ENCODE measurements around the gene S100A3. TPM values are rescaled to one million over a fixed set of nuclear protein-coding genes. Genes with fewer than 3 reads are reported as not detected.

Gene S100A3
- total and polyA plus RNA-seq, 2 of the 13 experiments (the other 11 are each of a cell fraction or from before 2014, with no cell fraction given) = 2.5 to 4.5 TPM

DNA sequence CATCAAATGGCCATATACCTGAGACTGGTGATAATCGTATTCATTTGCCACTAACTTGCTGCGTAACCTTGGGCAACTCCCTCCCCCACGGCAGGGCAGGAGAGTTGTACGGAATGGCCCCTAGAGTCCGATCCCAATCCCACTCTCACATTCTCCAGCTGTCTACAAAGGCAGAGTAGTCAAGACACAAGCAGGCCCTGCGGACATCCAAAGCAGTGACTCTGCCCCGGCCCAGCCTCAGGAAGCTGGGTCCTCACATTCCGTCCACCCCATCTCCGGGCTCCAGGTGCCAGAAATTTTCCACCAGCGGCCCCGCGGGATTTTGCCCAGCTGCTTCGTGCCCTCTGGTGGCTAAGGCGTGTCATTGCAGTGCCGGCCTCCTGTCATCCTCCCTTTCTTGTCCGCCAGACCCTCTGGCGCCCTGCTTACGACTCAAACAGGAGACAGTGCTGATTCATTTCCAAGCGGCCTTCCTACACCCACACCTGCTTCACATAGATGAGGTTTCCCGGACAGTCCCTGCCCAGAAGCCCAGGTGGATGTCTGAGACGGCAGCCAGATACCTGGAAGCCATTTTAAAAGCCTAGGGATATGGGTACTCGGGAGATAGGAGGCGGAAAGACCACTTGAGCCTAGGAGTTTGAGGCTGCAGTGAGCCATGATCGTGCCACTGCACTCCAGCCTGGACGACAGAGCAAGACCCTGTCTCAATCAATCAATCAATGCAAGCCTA lies 19.5 kb upstream of the S100A3 start (continued):
- TF ChIP-seq, protein P1, sequence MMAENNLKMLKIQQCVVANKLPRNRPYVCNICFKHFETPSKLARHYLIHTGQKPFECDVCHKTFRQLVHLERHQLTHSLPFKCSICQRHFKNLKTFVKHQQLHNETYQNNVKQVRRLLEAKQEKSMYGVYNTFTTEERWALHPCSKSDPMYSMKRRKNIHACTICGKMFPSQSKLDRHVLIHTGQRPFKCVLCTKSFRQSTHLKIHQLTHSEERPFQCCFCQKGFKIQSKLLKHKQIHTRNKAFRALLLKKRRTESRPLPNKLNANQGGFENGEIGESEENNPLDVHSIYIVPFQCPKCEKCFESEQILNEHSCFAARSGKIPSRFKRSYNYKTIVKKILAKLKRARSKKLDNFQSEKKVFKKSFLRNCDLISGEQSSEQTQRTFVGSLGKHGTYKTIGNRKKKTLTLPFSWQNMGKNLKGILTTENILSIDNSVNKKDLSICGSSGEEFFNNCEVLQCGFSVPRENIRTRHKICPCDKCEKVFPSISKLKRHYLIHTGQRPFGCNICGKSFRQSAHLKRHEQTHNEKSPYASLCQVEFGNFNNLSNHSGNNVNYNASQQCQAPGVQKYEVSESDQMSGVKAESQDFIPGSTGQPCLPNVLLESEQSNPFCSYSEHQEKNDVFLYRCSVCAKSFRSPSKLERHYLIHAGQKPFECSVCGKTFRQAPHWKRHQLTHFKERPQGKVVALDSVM (CRISPR knock-in tag; IDR thresholded peaks at IDR 0.05) = 0 out of 2 replicates have a peak, but pooled peaks have one; percentile 35
- peak; percentile 67; the same call in 1 of the 2 replicates for TF ChIP-seq IRF2 (CRISPR knock-in tag; IDR thresholded peaks at IDR 0.05)
- no peak for TF ChIP-seq SMAD9 (CRISPR knock-in tag; IDR thresholded peaks at IDR 0.05)
- TF ChIP-seq ZNF224 (CRISPR knock-in tag; IDR thresholded peaks at IDR 0.05) = no peak
- TF ChIP-seq MTF1 (CRISPR knock-in tag; IDR thresholded peaks at IDR 0.05) = no peak
- 0 out of 2 replicates have a peak, but pooled peaks have one; percentile 35 for TF ChIP-seq ZFP1 (CRISPR knock-in tag; IDR thresholded peaks at IDR 0.05)
- TF ChIP-seq DNMT3B (CRISPR knock-in tag; conservative IDR thresholded peaks at IDR 0.05) = no peak
- no peak for TF ChIP-seq ZNF670 (CRISPR knock-in tag; IDR thresholded peaks at IDR 0.05; ENCODE audit: borderline replicate concordance)
- TF ChIP-seq MBNL3 (CRISPR knock-in tag; conservative IDR thresholded peaks at IDR 0.05) = no peak
- peak; percentile 52; the same call in 1 of the 2 replicates for TF ChIP-seq ZNF891 (CRISPR knock-in tag; IDR thresholded peaks at IDR 0.05)
- TF ChIP-seq GLI4 (CRISPR knock-in tag; IDR thresholded peaks at IDR 0.05; ENCODE audit: borderline replicate concordance) = no peak
- TF ChIP-seq, protein P2, sequence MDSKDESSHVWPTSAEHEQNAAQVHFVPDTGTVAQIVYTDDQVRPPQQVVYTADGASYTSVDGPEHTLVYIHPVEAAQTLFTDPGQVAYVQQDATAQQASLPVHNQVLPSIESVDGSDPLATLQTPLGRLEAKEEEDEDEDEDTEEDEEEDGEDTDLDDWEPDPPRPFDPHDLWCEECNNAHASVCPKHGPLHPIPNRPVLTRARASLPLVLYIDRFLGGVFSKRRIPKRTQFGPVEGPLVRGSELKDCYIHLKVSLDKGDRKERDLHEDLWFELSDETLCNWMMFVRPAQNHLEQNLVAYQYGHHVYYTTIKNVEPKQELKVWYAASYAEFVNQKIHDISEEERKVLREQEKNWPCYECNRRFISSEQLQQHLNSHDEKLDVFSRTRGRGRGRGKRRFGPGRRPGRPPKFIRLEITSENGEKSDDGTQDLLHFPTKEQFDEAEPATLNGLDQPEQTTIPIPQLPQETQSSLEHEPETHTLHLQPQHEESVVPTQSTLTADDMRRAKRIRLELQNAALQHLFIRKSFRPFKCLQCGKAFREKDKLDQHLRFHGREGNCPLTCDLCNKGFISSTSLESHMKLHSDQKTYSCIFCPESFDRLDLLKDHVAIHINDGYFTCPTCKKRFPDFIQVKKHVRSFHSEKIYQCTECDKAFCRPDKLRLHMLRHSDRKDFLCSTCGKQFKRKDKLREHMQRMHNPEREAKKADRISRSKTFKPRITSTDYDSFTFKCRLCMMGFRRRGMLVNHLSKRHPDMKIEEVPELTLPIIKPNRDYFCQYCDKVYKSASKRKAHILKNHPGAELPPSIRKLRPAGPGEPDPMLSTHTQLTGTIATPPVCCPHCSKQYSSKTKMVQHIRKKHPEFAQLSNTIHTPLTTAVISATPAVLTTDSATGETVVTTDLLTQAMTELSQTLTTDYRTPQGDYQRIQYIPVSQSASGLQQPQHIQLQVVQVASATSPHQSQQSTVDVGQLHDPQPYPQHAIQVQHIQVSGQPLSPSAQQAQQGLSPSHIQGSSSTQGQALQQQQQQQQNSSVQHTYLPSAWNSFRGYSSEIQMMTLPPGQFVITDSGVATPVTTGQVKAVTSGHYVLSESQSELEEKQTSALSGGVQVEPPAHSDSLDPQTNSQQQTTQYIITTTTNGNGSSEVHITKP (CRISPR knock-in tag; IDR thresholded peaks at IDR 0.05; ENCODE audit: low read depth) = no peak
- TF ChIP-seq, protein P3, sequence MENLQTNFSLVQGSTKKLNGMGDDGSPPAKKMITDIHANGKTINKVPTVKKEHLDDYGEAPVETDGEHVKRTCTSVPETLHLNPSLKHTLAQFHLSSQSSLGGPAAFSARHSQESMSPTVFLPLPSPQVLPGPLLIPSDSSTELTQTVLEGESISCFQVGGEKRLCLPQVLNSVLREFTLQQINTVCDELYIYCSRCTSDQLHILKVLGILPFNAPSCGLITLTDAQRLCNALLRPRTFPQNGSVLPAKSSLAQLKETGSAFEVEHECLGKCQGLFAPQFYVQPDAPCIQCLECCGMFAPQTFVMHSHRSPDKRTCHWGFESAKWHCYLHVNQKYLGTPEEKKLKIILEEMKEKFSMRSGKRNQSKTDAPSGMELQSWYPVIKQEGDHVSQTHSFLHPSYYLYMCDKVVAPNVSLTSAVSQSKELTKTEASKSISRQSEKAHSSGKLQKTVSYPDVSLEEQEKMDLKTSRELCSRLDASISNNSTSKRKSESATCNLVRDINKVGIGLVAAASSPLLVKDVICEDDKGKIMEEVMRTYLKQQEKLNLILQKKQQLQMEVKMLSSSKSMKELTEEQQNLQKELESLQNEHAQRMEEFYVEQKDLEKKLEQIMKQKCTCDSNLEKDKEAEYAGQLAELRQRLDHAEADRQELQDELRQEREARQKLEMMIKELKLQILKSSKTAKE (CRISPR knock-in tag; IDR thresholded peaks at IDR 0.05; ENCODE audit: borderline replicate concordance) = no peak
- TF ChIP-seq RFXANK (CRISPR knock-in tag; IDR thresholded peaks at IDR 0.05) = peak; percentile 56; the same call in 1 of the 2 replicates
- no peak for TF ChIP-seq ZFP82 (CRISPR knock-in tag; IDR thresholded peaks at IDR 0.05; ENCODE audit: borderline replicate concordance)
- TF ChIP-seq, protein P4, sequence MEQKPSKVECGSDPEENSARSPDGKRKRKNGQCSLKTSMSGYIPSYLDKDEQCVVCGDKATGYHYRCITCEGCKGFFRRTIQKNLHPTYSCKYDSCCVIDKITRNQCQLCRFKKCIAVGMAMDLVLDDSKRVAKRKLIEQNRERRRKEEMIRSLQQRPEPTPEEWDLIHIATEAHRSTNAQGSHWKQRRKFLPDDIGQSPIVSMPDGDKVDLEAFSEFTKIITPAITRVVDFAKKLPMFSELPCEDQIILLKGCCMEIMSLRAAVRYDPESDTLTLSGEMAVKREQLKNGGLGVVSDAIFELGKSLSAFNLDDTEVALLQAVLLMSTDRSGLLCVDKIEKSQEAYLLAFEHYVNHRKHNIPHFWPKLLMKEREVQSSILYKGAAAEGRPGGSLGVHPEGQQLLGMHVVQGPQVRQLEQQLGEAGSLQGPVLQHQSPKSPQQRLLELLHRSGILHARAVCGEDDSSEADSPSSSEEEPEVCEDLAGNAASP (CRISPR knock-in tag; IDR thresholded peaks at IDR 0.05; ENCODE audit: borderline replicate concordance) = peak; percentile 46; the same call in 1 of the 2 replicates
- peak; percentile 79; the same call in 1 of the 2 replicates for TF ChIP-seq SMAD3 (CRISPR knock-in tag; IDR thresholded peaks at IDR 0.05)
- TF ChIP-seq PITX1 (CRISPR knock-in tag; IDR thresholded peaks at IDR 0.05) = no peak
- TF ChIP-seq, protein P5, sequence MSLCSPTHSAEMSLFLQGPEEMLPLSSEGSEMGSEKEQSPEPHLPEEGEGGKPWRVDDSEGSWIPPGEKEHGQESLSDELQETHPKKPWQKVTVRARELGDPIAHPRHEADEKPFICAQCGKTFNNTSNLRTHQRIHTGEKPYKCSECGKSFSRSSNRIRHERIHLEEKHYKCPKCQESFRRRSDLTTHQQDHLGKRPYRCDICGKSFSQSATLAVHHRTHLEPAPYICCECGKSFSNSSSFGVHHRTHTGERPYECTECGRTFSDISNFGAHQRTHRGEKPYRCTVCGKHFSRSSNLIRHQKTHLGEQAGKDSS (CRISPR knock-in tag; IDR thresholded peaks at IDR 0.05; ENCODE audit: borderline replicate concordance, low read depth) = no peak
- peak; percentile 46; the same call in 1 of the 2 replicates for TF ChIP-seq PPARG (CRISPR knock-in tag; conservative IDR thresholded peaks at IDR 0.05)

All from HepG2 (cell line).